PC-3 (cell line): ENCODE measurements around the gene CASK.

Source experiments
- EZH2 ChIP-seq: fragments of 300-600 bp; sonication (generic); IDR thresholded peaks from one replicate; pipeline ENCODE4 v1.6.1; 2017; ENCODE audit warnings: antibody characterized with exemption, mild to moderate bottlenecking, low read length; ENCODE audit not compliant: unreplicated experiment
- EZH2phosphoT487 ChIP-seq: fragments of 300-600 bp; sonication (generic); IDR thresholded peaks from 2 replicates; pipeline ENCODE4 v1.6.1; 2018; ENCODE audit warnings: mild to moderate bottlenecking, antibody characterized with exemption, low read length, borderline replicate concordance
- TF ChIP-seq, protein P1 (sequence below): fragments of 300-600 bp; sonication (generic); conservative IDR thresholded peaks from 2 replicates; pipeline ENCODE4 v1.5.1; 2017; ENCODE audit warnings: antibody characterized with exemption, low read depth, mild to moderate bottlenecking, low read length

DNA sequence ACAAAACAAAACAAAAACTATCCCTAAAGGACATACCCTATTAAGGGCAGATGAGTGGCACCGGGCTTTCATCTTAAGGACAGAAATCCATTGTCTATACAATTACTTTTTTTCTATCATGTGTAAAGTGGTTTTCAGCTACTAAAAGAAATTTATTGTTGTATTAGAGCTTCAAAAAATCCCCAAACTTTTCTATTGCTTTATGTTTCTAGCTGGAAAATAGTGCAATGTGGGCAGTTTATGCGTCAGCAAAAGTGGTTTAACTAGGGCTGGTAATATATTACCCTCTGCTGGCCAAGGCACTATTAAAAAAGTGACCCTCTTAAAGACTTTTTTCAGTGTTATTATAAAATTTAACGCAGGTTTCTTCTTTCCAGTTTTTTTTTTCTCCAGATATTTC is 214.9 kb downstream of the CASK start:
- TF ChIP-seq, protein P1, sequence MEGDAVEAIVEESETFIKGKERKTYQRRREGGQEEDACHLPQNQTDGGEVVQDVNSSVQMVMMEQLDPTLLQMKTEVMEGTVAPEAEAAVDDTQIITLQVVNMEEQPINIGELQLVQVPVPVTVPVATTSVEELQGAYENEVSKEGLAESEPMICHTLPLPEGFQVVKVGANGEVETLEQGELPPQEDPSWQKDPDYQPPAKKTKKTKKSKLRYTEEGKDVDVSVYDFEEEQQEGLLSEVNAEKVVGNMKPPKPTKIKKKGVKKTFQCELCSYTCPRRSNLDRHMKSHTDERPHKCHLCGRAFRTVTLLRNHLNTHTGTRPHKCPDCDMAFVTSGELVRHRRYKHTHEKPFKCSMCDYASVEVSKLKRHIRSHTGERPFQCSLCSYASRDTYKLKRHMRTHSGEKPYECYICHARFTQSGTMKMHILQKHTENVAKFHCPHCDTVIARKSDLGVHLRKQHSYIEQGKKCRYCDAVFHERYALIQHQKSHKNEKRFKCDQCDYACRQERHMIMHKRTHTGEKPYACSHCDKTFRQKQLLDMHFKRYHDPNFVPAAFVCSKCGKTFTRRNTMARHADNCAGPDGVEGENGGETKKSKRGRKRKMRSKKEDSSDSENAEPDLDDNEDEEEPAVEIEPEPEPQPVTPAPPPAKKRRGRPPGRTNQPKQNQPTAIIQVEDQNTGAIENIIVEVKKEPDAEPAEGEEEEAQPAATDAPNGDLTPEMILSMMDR: no peak
- no peak for TF ChIP-seq EZH2
- TF ChIP-seq EZH2phosphoT487: no peak
